ENCODE data around the gene DHTKD1. TPM values are rescaled to one million over a fixed set of nuclear protein-coding genes. Genes with fewer than 3 reads are reported as not detected.
"Not testable (repeated sequence)": the region's sequence is repeated elsewhere in the genome, so short reads cannot be mapped to it uniquely, and the experiment has no call there.

The DHTKD1 gene
- polyA plus RNA-seq, 10 donors, result 8.3 to 15.7 (median 11.5) TPM

DNA sequence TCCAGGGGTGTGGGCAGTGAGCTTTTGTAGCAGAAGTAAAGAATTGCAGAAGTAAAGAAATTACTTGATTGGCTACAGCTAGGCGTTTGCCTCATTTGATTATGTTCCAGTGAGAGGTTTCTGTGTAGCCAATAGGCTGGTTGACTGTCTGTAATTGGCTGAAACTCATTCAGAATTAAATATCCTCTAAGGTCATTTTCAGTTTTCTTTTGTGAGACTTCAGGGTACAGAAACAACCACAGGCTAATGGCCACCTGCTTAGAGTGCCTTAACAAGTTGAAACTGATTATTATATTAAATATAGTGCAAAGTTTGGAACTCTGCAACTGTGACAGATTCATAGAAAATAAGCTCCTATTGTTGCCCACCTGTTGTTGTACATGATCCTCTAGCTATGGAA lies 71.3 kb downstream of the DHTKD1 start:
- no peak for DNase-seq

DNA sequence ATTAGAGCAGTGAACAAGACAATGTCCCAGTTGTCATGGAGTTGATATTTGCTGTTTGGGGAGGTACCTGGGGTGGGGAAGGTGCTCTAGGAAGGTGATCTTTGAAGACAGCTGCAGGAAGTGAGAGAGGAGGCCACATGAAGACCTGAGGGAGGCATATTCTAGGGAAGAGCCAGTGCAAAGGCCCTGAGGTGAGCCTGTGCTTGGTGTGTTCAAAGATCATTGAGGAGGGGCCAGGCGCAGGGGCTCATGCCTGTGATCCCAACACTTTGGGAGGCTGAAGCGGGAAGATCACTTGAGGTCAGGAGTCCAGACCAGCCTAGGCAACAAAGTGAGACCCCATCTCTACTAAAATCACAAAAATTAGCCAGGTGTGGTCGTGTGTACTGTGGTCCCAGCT lies 75.8 kb downstream of the DHTKD1 start:
- DNase-seq, result no peak

DNA sequence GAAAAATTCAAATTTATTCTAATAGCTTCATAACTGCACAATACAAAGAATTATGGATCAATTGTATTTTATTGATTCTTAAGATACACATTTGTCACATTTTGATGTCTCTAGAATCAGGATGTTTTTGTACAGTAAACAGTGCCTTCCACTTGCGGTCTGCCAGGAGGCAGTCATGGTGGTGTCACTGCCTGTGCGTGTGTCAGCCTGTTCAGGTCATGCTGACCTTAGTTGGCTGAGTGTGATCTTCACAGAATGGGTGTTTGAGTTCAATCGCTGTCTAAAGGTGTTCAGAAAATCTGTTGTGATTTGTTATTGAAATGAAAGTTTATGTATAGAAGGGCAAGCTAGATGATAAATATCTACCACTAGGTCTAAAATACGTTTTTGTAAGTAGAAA lies 81.4 kb downstream of the DHTKD1 start:
- no peak for DNase-seq

DNA sequence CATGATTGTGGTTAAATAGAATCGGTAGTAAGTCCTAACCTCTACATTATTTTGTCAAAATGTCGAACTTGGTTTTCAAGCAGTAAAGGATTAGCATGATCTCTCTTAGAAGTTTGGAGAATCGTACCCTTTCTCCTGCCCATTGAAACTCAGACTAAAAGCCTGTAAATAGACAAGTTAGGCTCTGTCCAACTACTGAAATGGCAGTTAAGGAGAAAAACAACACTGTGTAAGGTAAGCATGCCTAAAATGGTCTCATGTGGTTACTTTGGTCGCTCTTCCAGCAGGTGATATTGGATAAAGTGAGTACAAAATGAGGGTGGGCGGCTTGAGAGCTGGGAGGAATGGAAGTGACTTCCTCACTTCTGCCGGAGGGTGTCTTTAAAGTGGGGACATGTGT lies 85.8 kb downstream of the DHTKD1 start:
- no peak for DNase-seq

DNA sequence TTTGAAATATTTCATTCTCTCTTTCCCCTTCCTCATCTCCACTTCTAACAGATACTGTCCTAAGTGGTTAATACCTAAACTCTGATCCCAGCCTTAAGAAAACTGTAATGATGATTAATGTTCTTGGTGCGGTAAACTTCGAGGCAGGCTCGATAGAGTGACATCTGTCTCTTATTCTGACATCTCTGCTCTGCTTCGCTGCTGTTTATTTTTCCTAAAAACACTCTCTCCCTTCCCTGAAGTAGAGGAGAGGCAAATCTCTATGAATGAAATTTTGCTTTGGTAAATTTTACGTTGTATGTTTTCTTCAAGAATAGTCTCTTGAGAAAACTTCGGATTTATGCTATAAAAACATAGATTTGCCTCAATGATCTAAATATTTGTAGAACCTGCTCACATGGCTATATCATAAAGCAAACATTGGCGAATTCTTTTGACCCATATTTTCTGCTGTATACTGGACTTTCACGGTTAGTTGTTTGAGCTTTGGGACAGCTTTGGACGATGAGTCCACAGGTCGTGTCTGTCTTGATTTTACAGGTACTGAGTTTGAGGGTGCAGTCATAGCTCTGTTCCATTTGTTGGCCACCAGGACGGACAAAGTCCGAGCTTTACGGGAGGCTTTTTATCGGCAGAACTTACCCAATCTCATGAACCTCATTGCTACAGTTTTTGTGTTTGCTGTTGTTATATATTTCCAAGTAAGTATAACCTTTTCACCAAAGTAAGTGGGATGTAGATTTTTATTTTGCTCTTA lies 87.8 kb downstream of the DHTKD1 start:
- DNase-seq, result no peak

DNA sequence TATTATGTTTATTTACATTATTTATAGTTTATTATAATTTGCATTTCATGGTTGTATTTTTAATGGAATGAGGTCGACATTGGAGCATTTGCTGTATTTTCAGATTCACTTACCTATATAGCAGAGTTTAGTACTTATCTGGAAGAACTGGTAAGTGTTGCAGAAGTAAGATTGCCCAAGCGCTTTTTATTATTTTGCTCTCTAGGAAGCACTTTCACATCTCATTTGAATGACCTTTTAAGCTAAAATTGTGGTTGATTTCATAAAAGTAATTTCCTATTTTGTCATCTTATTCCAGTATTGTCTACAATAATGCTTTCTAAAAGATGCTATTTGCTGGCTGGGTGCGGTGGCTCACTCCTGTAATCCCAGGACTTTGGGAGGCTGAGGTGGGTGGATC lies 89.4 kb downstream of the DHTKD1 start:
- DNase-seq, result no peak

- DNase-seq, result no peak
Measured at GRCh38 chr10:12160664-12161063, 91.9 kb downstream of the DHTKD1 start.

- no peak for DNase-seq
Measured at GRCh38 chr10:12162927-12163326, 94.2 kb downstream of the DHTKD1 start.

- no peak for DNase-seq
Measured at GRCh38 chr10:12164085-12164484, 95.3 kb downstream of the DHTKD1 start.

GRCh38 chr10:12165036-12165435 lies 96.3 kb downstream of the DHTKD1 start:
- DNase-seq, result no peak

DNA sequence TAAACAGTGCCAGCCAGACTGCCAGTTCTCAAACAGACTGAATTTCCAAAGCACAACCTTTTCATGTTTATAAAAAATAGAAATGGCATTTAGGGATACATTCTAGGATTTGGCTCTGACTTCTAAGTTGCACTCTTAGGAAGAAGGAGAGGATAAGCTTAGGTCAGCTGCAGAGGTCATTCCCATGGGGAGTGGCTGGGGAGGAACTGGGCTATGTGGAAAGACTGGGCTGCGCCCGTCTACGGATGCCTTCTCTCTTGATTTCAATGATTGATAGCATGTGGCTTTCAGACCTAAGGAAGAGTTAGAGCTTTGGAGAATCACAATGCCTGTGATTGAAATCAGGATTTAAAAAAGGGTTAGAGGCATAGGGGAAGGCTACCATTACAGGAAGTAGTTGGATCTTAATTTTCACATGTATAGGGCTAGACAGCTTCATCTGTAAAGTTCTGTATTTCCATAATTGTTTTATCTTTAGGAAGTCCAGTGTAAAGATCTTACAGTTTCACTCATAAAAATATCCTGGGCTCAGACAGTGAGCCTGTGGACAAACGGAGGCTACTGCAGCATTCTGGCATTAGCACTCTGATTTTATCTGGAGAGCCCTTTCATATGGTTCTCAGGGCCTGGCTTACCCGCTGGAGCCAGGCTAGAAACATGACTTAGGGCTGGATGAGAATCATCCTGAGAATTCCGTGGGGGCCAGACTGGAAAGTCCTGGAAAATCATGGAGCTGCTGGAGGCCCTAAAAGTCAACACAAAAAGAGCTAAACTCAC lies 97.4 kb downstream of the DHTKD1 start:
- DNase-seq, result no peak

GRCh38 chr10:12171512-12171911 lies 102.8 kb downstream of the DHTKD1 start:
- not testable (repeated sequence) for DNase-seq

Other genes starting within 250 kb of the DHTKD1 start
- 1 to 10 TPM; 3.4 to 7.8 (median 4.9) TPM for gene PROSER2, start 245.6 kb upstream of the DHTKD1 start, polyA plus RNA-seq (ENCODE audit: insufficient read length in 10 of 10)
- gene UPF2, start 26.1 kb upstream of the DHTKD1 start, polyA plus RNA-seq (ENCODE audit: insufficient read length in 10 of 10), result 10 to 100 TPM; 15.5 to 25.5 (median 20.3) TPM
- 10 to 100 TPM in 6 of 10 donors, 1 to 10 TPM in 4; 7.5 to 15.8 (median 10.9) TPM for gene SEC61A2, start 60.7 kb downstream of the DHTKD1 start, polyA plus RNA-seq (ENCODE audit: insufficient read length in 10 of 10)
- 10 to 100 TPM; 23.2 to 39.3 (median 26.5) TPM for gene NUDT5, start 126.9 kb downstream of the DHTKD1 start, polyA plus RNA-seq (ENCODE audit: insufficient read length in 10 of 10)
- 100 to 1,000 TPM in 2 of 10 donors, 10 to 100 TPM in 8; 77.4 to 103 (median 86.7) TPM for gene CDC123, start 127.2 kb downstream of the DHTKD1 start, polyA plus RNA-seq (ENCODE audit: insufficient read length in 10 of 10)

All from muscle of back (tissue), 11 donors.